GM12878 (cell line): ENCODE data around the gene SSTR4. TPM values are rescaled to one million over a fixed set of nuclear protein-coding genes. Genes with fewer than 3 reads are reported as not detected.

Experiments used
- ATAC-seq: fragments of 200-7000 bp; cut with Tn5 transposase; 3 replicates; pipeline ENCODE4 v1.9.1; 2020; ENCODE audit warnings: mild to moderate bottlenecking, moderate library complexity
- BruUV-seq: library from RNA; stranded (reverse); fragments of 400-500 nt; replicated peaks from 2 replicates; lab custom pipeline; 2021; lab: Mats Ljungman, UMichigan
- CTCF ChIA-PET: fragments of 300-600 bp; sonication (Branson Sonifier 250); formaldehyde crosslinking; extraction: SDS; loops from one replicate; lab custom pipeline; 2021; ENCODE audit warnings: inconsistent platforms; lab: Yijun Ruan, JAX
- POLR2A ChIA-PET: fragments of 350-600 bp; formaldehyde crosslinking; extraction: SDS; loops from one replicate; lab custom pipeline; 2021; ENCODE audit warnings: inconsistent platforms; lab: Charles Lee
- RAD21 ChIA-PET: fragments of 300-600 bp; sonication (Branson Sonifier 250); formaldehyde crosslinking; loops from one replicate; lab custom pipeline; 2023; ENCODE audit warnings: antibody characterized with exemption; ENCODE audit not compliant: unreplicated experiment; lab: Charles Lee
- SMC1A ChIA-PET: fragments of 300-600 bp; sonication (Branson Sonifier 250); formaldehyde crosslinking; loops from one replicate; lab custom pipeline; 2023; ENCODE audit not compliant: unreplicated experiment, uncharacterized antibody; lab: Charles Lee
- DNase-seq: peaks from one replicate; pipeline ENCODE4 v3.0.0-alpha.2; 2011; ENCODE audit warnings: low read depth, low spot score
- FAIRE-seq: peaks from 3 replicates; lab custom pipeline; 2011; peaks lifted over from hg19 to GRCh38; lab: Jason Lieb, UNC
- H2AFZ ChIP-seq: 2 replicates; pipeline ENCODE4 v1.6.0; 2011; ENCODE audit warnings: low read depth, low read length, control low read depth; ENCODE audit not compliant: control insufficient read depth
- H3K27ac ChIP-seq: 2 replicates; pipeline ENCODE4 v1.5.1; 2011; ENCODE audit warnings: control low read depth; ENCODE audit not compliant: control insufficient read depth, insufficient read depth
- H3K27me3 ChIP-seq, 2 experiments: replicated peaks in 1 of 2; 2 replicates each; pipeline versions ENCODE4 v1.6.0 to v1.6.1; 2011; ENCODE audit warnings: low read length in 1 of 2; ENCODE audit not compliant: control insufficient read depth in 2 of 2, insufficient read depth in 2 of 2
- H3K36me3 ChIP-seq, 2 experiments: 2 replicates each; pipeline ENCODE4 v1.5.1; 2011; ENCODE audit warnings: low read length in 1 of 2; ENCODE audit not compliant: control insufficient read depth in 2 of 2, insufficient read depth in 2 of 2
- H3K4me1 ChIP-seq: 2 replicates; pipeline ENCODE4 v1.6.1; 2011; ENCODE audit warnings: mild to moderate bottlenecking, low read length, moderate library complexity, mixed read lengths; ENCODE audit not compliant: control insufficient read depth, insufficient read depth
- H3K4me2 ChIP-seq: 2 replicates; pipeline ENCODE4 v1.6.0; 2011; ENCODE audit warnings: control low read depth; ENCODE audit not compliant: control insufficient read depth, insufficient read depth
- H3K4me3 ChIP-seq: fragments of 200-600 bp; sonication (generic); 2 replicates; pipeline ENCODE4 v1.5.1; 2016
- H3K79me2 ChIP-seq: 2 replicates; pipeline ENCODE4 v1.6.0; 2011; ENCODE audit warnings: low read length; ENCODE audit not compliant: control insufficient read depth, insufficient read depth
- H3K9ac ChIP-seq: 2 replicates; pipeline ENCODE4 v1.8.0; 2011; ENCODE audit warnings: low read length, control low read depth, mixed read lengths; ENCODE audit not compliant: control insufficient read depth, insufficient read depth
- H3K9me3 ChIP-seq: replicated peaks from 3 replicates; pipeline ENCODE4 v1.5.1; 2011; ENCODE audit warnings: mild to moderate bottlenecking, low read length; ENCODE audit not compliant: control insufficient read depth, insufficient read depth
- H4K20me1 ChIP-seq: 2 replicates; pipeline ENCODE4 v1.6.0; 2011; ENCODE audit not compliant: control insufficient read depth, insufficient read depth
- BRCA1 ChIP-seq: IDR thresholded peaks from 2 replicates; pipeline ENCODE4 v1.6.1; 2011; ENCODE audit warnings: low read depth, low read length, improper control_type of control experiment
- CBX3 ChIP-seq: fragments of 200-600 bp; sonication (generic); IDR thresholded peaks from 2 replicates; pipeline ENCODE4 v1.6.1; 2016; ENCODE audit warnings: low read depth, borderline replicate concordance
- DPF2 ChIP-seq: fragments of 450-650 bp; IDR thresholded peaks from 2 replicates; pipeline ENCODE4 v1.6.1; 2017; ENCODE audit warnings: mild to moderate bottlenecking
- IRF4 ChIP-seq: IDR thresholded peaks from 2 replicates; pipeline ENCODE4 v1.6.1; 2011; ENCODE audit warnings: low read depth, low read length
- KDM1A ChIP-seq: fragments of 200-600 bp; sonication (generic); IDR thresholded peaks from 2 replicates; pipeline ENCODE4 v1.6.1; 2016; ENCODE audit warnings: borderline replicate concordance
- MXI1 ChIP-seq: fragments of 150-350 bp; IDR thresholded peaks from 2 replicates; pipeline ENCODE4 v1.6.1; 2011; ENCODE audit warnings: low read depth, mild to moderate bottlenecking, inconsistent platforms, low read length, improper control_type of control experiment
- TBL1XR1 ChIP-seq: IDR thresholded peaks from 2 replicates; pipeline ENCODE4 v1.6.1; 2012; ENCODE audit warnings: low read depth, low read length, improper control_type of control experiment
- WGBS: methylation state at CpG from one replicate; pipeline ENCODE4 v1.1.6; 2016; ENCODE audit warnings: low lambda C conversion rate; ENCODE audit not compliant: insufficient replicate concordance, insufficient coverage; ENCODE audit errors: missing lambda C conversion rate; 5-methylcytosine and 5-hydroxymethylcytosine counted together
- in situ Hi-C: fragments of 300-500 bp; cut with MboI; formaldehyde crosslinking; loops from 9 replicates; pipeline ENCODE4 v1.14.3; 2018; ENCODE audit warnings: mixed read lengths
- intact Hi-C: fragments of 100-400 bp; cut with micrococcal nuclease; formaldehyde crosslinking; loops from one replicate; pipeline ENCODE4 v1.14.2; 2022; ENCODE audit not compliant: unreplicated experiment
- polyA plus RNA-seq, 11 experiments: library from polyadenylated mRNA; depleted of rRNA in 4 of 11; unstranded in 6 of 11; stranded (reverse) in 5 of 11; fragments of >200 nt; fragmentation: Nextera tagmentation in 4 of 11; fragmentation: Illumina TruSeq in 1 of 11; extraction: Ambion mirVana in 4 of 11; extraction: Trizol in 1 of 11; gene quantifications; 1 replicate in 1 of 11; 2 replicates in 10 of 11; pipeline versions ENCODE4 v1.2.1 to v1.2.3, GENCODE V29; 2011 to 2016; ENCODE audit warnings: inconsistent platforms in 2 of 11, missing spikeins in 2 of 11, low read depth in 1 of 11
- total RNA-seq, 4 experiments: library from RNA; depleted of rRNA in 3 of 4; stranded (reverse); fragments of >200 nt in 3 of 4; fragmentation: Illumina TruSeq in 1 of 4; extraction: Trizol in 1 of 4; gene quantifications; 2 replicates each; pipeline versions ENCODE4 v1.2.1 to v1.2.3, GENCODE V29; 2013 to 2021
- TF ChIP-seq, protein P1 (sequence below): IDR thresholded peaks from 2 replicates; pipeline ENCODE4 v1.6.1; 2011; ENCODE audit warnings: low read depth, mild to moderate bottlenecking, low read length, moderate library complexity, borderline replicate concordance; ENCODE audit errors: extremely low read depth
- TF ChIP-seq, protein P2 (sequence below): fragments of 450-650 bp; IDR thresholded peaks from 2 replicates; pipeline ENCODE4 v1.6.1; 2016; ENCODE audit warnings: mild to moderate bottlenecking, moderate library complexity, borderline replicate concordance

SSTR4 gene
- total and polyA plus RNA-seq, 10 of the 15 experiments (the other 5 are each of a cell fraction or from before 2014, with no cell fraction given), result not detected

DNA sequence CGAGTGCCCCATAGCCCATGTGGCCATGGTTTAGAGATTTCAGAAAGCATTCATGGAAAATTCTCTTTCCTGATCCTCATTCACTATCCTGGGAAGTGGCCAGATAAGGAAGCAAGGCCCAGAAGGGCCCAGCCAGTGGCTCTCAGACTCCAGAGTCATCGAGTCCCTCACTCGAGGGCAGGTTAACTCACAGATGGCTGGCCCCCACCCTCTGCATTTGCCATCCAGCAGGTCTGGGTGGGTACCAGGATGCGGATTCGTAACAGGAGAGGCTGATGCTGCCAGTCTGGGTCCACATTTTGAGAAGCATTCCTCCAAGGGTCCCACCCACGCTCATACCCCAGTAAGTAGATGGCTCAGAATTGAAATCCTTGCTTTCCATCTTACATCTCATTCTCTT is 3.8 kb upstream of the SSTR4 start (continued):
- no peak for TF ChIP-seq CBX3
- no peak for TF ChIP-seq MXI1
- TF ChIP-seq TBL1XR1, result no peak
- TF ChIP-seq, protein P1, sequence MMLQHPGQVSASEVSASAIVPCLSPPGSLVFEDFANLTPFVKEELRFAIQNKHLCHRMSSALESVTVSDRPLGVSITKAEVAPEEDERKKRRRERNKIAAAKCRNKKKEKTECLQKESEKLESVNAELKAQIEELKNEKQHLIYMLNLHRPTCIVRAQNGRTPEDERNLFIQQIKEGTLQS, result no peak
- TF ChIP-seq, protein P2, sequence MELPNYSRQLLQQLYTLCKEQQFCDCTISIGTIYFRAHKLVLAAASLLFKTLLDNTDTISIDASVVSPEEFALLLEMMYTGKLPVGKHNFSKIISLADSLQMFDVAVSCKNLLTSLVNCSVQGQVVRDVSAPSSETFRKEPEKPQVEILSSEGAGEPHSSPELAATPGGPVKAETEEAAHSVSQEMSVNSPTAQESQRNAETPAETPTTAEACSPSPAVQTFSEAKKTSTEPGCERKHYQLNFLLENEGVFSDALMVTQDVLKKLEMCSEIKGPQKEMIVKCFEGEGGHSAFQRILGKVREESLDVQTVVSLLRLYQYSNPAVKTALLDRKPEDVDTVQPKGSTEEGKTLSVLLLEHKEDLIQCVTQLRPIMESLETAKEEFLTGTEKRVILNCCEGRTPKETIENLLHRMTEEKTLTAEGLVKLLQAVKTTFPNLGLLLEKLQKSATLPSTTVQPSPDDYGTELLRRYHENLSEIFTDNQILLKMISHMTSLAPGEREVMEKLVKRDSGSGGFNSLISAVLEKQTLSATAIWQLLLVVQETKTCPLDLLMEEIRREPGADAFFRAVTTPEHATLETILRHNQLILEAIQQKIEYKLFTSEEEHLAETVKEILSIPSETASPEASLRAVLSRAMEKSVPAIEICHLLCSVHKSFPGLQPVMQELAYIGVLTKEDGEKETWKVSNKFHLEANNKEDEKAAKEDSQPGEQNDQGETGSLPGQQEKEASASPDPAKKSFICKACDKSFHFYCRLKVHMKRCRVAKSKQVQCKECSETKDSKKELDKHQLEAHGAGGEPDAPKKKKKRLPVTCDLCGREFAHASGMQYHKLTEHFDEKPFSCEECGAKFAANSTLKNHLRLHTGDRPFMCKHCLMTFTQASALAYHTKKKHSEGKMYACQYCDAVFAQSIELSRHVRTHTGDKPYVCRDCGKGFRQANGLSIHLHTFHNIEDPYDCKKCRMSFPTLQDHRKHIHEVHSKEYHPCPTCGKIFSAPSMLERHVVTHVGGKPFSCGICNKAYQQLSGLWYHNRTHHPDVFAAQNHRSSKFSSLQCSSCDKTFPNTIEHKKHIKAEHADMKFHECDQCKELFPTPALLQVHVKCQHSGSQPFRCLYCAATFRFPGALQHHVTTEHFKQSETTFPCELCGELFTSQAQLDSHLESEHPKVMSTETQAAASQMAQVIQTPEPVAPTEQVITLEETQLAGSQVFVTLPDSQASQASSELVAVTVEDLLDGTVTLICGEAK, result no peak
- TF ChIP-seq BRCA1, result no peak
- TF ChIP-seq, all 136 proteins: peak for 0

DNA sequence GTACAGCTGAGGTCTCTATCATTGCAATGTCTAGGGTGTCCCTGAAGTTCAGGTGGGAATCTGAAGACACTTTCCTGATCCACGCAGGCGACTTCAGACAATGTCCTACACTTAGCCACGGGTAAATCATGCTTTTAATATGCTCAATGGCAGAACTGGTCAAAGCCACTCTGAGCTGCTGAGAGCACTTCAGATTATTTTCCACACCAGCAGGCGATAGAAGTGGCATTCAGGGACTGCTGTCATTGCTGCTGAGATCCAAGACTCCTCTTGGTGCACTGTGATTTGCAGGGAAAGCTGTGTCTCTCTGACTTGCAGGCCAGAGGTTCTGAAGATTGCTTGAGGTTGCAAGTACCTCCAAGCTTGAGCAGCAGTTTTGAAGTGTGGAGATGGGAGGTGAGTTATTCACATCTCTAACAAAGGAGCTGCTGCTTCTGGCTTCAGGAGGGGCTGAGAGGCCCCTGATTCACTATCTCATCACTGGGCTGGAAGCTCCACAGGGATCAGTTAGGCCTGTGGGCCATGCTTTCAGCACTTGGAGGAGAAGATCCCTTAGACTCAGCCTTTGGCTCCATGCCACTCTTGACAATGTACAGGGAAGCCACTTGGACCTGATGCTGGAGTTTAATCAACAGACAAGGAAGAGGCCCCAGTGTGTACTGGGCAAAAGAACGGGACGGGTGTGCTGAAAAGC is 2.9 kb upstream of the SSTR4 start:
- DNase-seq, result no peak
- no TSS peak for BruUV-seq
- RAD21 ChIA-PET, result no interaction called here
- POLR2A ChIA-PET, result no interaction called here
- Histone ChIP-seq H3K27ac (no peak overlapping the region), H3K27me3 (peaks cover 0 to 2% of the 10 kb centered on the region in 2 experiments; a peak in 1 of 4 replicates), H3K9ac (no peak overlapping the region), H2AFZ (no peak overlapping the region), H3K4me3 (no peak overlapping the region), H3K9me3 (no peaks in the 10 kb centered on the region), H3K79me2 (no peaks in the 10 kb centered on the region), H3K4me1 (no peaks in the 10 kb centered on the region), H4K20me1 (no peaks in the 10 kb centered on the region), H3K36me3 (no peaks in the 10 kb centered on the region), H3K4me2 (no peak overlapping the region)
- in situ Hi-C loops (no loop called here), intact Hi-C loops (no loop called here)
- no peak for ATAC-seq
- TF ChIP-seq KDM1A (no peak), IRF4 (no peak), DPF2 (no peak)
- CTCF ChIA-PET, result no interaction called here
- FAIRE-seq, result no peak
- SMC1A ChIA-PET, result no interaction called here
- WGBS, result 7% methylated on average over 6 of the region's 6 CpGs
